ENCODE results near the gene VCL. TPM values are rescaled to one million over a fixed set of nuclear protein-coding genes. Genes with fewer than 3 reads are reported as not detected.

VCL gene
- total RNA-seq, 2 donors from 2014 or later = 346 to 348 TPM

DNA sequence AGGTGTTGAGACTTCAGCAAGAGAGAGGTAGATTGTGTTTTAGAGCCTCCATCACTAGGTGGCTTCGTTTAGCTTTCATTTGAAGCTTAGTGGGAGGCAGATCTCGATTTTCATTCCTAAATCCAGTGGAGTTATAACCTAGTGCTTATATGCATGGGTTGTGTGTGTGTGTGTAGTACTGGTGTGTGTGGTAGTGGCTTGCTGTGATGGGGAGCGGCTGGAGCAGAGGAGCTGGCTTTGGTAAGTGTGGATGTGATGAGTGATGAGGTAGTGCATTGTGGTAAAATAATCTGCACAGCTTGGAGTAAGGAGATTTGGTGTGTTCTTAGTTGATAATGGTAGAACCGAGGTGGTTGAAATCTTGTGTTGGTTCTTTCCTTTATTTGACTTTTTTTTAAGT is 109.5 kb downstream of the VCL start:
- H3K36me3 ChIP-seq = peaks cover 74% of the 10 kb centered on the region
- ATAC-seq (ENCODE audit: insufficient number of reproducible peaks, low FRiP score, low read depth) (no peak), DNase-seq (ENCODE audit: low spot score) (no peak)
- peaks cover 0 to 26% of the 10 kb centered on the region in 2 donors for H3K4me1 ChIP-seq (ENCODE audit: control insufficient read depth in 1 of 2, low read depth in 2 of 2)
- TF ChIP-seq, protein P1, sequence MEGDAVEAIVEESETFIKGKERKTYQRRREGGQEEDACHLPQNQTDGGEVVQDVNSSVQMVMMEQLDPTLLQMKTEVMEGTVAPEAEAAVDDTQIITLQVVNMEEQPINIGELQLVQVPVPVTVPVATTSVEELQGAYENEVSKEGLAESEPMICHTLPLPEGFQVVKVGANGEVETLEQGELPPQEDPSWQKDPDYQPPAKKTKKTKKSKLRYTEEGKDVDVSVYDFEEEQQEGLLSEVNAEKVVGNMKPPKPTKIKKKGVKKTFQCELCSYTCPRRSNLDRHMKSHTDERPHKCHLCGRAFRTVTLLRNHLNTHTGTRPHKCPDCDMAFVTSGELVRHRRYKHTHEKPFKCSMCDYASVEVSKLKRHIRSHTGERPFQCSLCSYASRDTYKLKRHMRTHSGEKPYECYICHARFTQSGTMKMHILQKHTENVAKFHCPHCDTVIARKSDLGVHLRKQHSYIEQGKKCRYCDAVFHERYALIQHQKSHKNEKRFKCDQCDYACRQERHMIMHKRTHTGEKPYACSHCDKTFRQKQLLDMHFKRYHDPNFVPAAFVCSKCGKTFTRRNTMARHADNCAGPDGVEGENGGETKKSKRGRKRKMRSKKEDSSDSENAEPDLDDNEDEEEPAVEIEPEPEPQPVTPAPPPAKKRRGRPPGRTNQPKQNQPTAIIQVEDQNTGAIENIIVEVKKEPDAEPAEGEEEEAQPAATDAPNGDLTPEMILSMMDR (IDR thresholded peaks at IDR 0.05) = no peak
- H3K4me3 ChIP-seq = no peak overlapping the region
- no peaks in the 10 kb centered on the region for H3K9me3 ChIP-seq
- H3K27ac ChIP-seq = no peak overlapping the region
- no peaks in the 10 kb centered on the region for H3K27me3 ChIP-seq (replicated peaks; ENCODE audit: insufficient read depth)

DNA sequence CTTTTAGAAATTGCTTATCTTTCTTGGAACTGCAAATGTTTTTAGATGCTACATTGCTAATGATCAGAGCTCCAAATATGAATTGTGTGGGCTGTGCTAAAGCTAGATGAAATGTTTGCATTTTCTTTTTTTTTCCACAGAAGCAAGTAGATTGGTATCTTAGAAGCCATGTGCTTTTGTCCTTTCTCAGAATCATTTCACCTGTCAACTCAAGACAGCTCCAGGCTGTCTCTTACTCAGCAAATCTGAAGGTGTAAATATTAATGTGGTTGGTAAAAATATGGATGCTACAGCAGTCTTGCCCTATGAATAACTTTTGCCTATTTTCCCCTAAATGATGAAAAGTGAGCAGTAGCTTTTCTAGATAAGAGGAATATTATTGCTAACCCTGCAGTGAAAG is 111.5 kb downstream of the VCL start:
- peaks cover 66% of the 10 kb centered on the region for H3K36me3 ChIP-seq

DNA sequence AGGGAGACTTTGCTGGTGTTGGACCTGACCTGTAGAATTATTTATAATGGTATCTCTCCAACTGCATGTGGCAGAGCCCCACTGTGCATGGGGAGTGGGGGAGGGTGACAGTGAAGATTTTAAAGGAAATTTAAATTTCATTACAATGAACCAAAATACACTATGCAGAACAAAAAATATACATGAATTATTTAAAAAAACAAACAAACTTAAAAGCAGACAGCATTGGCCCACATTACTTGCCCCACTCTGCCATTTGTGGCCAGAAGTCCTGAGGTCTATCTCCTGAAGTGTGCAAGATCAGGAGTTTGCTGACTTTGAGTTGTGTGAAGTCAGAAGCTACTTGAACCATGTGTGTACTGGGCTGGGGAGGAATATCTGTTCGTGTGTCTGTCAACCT is 112.2 kb downstream of the VCL start:
- Histone ChIP-seq H3K36me3 (peaks cover 63% of the 10 kb centered on the region), H3K4me1 (ENCODE audit: control insufficient read depth in 1 of 2, low read depth in 2 of 2) (peaks cover 7 to 37% of the 10 kb centered on the region in 2 donors), H3K9me3 (no peaks in the 10 kb centered on the region), H3K27me3 (replicated peaks; ENCODE audit: insufficient read depth) (no peaks in the 10 kb centered on the region), H3K4me3 (no peak overlapping the region), H3K27ac (no peak overlapping the region)
- TF ChIP-seq, protein P1 (IDR thresholded peaks at IDR 0.05) = no peak
- no peak for DNase-seq (ENCODE audit: low spot score)
- ATAC-seq (ENCODE audit: insufficient number of reproducible peaks, low FRiP score, low read depth) = no peak

More for the DNA sequence above, 111.5 kb downstream of the VCL start:
- no peaks in the 10 kb centered on the region for H3K27me3 ChIP-seq (replicated peaks; ENCODE audit: insufficient read depth)
- peaks cover 7 to 37% of the 10 kb centered on the region in 2 donors for H3K4me1 ChIP-seq (ENCODE audit: control insufficient read depth in 1 of 2, low read depth in 2 of 2)
- ATAC-seq (ENCODE audit: insufficient number of reproducible peaks, low FRiP score, low read depth) (no peak), DNase-seq (ENCODE audit: low spot score) (no peak)
- TF ChIP-seq, protein P1 (IDR thresholded peaks at IDR 0.05) = no peak
- H3K9me3 ChIP-seq = no peaks in the 10 kb centered on the region
- H3K4me3 ChIP-seq = no peak overlapping the region
- H3K27ac ChIP-seq = no peak overlapping the region

DNA sequence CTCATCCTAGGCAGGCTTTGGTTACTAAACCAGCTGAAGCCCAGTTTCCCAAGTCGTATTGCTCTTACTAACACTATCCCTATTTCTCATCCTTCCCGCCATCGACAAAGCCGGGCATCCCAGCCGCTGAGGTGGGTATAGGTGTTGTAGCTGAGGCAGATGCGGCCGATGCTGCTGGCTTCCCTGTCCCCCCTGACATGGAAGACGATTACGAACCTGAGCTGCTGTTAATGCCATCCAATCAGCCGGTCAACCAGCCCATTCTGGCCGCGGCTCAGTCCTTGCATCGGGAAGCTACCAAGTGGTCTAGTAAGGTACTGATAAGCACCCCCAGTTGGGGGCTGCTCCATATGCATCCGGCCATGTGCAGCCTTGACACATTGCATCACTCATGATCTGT is 113.9 kb downstream of the VCL start:
- H3K27me3 ChIP-seq (replicated peaks; ENCODE audit: insufficient read depth) = no peaks in the 10 kb centered on the region
- DNase-seq (ENCODE audit: low spot score) (no peak), ATAC-seq (ENCODE audit: insufficient number of reproducible peaks, low FRiP score, low read depth) (no peak)
- peaks cover 7 to 37% of the 10 kb centered on the region in 2 donors for H3K4me1 ChIP-seq (ENCODE audit: control insufficient read depth in 1 of 2, low read depth in 2 of 2)
- no peaks in the 10 kb centered on the region for H3K9me3 ChIP-seq
- no peak overlapping the region for H3K4me3 ChIP-seq
- peaks cover 56% of the 10 kb centered on the region for H3K36me3 ChIP-seq
- TF ChIP-seq, protein P1 (IDR thresholded peaks at IDR 0.05) = no peak
- no peak overlapping the region for H3K27ac ChIP-seq

DNA sequence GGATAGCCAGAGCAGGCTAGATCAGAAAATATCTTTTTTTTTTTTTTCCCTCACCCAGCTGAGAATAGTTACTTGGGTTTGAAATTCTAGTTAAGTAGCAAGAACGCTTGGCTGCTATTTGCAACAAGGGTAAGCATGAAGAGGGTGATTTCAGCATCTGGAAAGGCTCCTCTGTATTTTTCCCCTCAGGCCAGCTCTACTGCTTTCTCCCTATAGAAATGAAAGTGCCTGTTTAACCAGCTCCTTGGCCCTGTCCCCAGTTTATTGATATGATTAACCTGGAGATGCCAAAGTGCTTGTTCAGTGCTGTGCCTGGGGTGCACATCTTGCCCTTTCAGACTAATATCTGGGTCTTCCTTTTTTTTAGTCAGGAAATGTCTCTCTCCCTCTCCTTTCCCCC is 115.6 kb downstream of the VCL start:
- DNase-seq (ENCODE audit: low spot score) (no peak), ATAC-seq (ENCODE audit: insufficient number of reproducible peaks, low FRiP score, low read depth) (no peak)
- TF ChIP-seq, protein P1 (IDR thresholded peaks at IDR 0.05) = no peak
- peaks cover 61% of the 10 kb centered on the region for H3K36me3 ChIP-seq
- no peaks in the 10 kb centered on the region for H3K9me3 ChIP-seq
- peak overlapping the region; percentile 59 to 71 for H3K27ac ChIP-seq
- no peaks in the 10 kb centered on the region for H3K27me3 ChIP-seq (replicated peaks; ENCODE audit: insufficient read depth)
- H3K4me3 ChIP-seq = peak overlapping the region; percentile 14
- H3K4me1 ChIP-seq (ENCODE audit: control insufficient read depth in 1 of 2, low read depth in 2 of 2) = peaks cover 7 to 37% of the 10 kb centered on the region in 2 donors
